ENCODE data around the gene ABCA13. TPM values are rescaled to one million over a fixed set of nuclear protein-coding genes. Genes with fewer than 3 reads are reported as not detected.

ABCA13 gene
- total RNA-seq, 1 donor from 2014 or later: 0.35 TPM

DNA sequence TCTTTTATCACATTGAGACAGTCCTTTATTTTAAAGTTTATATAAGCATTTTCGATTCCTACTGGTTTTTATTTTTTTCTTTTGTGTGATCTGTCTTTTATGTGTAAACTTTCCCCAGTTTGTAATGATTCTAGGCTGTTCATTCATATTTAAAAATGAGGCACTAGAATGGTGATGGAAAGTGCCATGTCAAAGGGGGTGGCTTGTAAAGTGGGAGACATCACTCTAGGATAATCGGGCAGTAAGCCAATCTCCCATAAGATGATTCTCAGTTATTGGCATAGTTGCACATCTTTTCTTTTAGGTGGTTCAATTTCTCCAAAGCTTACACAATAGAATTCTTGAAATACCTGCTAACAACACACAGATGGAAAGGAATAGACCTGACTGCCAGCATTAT, 90.4 kb downstream of the ABCA13 start:
- Histone ChIP-seq H3K36me3 (no peaks in the 10 kb centered on the region), H3K4me1 (no peaks in the 10 kb centered on the region), H3K9me3 (no peaks in the 10 kb centered on the region), H3K4me3 (no peak overlapping the region), H3K27me3 (no peaks in the 10 kb centered on the region), H3K27ac (no peak overlapping the region)
- intact Hi-C loops (cut with DNase I): no loop called here
- no peak for DNase-seq
- ATAC-seq: no peak
- TF ChIP-seq, protein P1, sequence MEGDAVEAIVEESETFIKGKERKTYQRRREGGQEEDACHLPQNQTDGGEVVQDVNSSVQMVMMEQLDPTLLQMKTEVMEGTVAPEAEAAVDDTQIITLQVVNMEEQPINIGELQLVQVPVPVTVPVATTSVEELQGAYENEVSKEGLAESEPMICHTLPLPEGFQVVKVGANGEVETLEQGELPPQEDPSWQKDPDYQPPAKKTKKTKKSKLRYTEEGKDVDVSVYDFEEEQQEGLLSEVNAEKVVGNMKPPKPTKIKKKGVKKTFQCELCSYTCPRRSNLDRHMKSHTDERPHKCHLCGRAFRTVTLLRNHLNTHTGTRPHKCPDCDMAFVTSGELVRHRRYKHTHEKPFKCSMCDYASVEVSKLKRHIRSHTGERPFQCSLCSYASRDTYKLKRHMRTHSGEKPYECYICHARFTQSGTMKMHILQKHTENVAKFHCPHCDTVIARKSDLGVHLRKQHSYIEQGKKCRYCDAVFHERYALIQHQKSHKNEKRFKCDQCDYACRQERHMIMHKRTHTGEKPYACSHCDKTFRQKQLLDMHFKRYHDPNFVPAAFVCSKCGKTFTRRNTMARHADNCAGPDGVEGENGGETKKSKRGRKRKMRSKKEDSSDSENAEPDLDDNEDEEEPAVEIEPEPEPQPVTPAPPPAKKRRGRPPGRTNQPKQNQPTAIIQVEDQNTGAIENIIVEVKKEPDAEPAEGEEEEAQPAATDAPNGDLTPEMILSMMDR (IDR thresholded peaks at IDR 0.05): no peak

DNA sequence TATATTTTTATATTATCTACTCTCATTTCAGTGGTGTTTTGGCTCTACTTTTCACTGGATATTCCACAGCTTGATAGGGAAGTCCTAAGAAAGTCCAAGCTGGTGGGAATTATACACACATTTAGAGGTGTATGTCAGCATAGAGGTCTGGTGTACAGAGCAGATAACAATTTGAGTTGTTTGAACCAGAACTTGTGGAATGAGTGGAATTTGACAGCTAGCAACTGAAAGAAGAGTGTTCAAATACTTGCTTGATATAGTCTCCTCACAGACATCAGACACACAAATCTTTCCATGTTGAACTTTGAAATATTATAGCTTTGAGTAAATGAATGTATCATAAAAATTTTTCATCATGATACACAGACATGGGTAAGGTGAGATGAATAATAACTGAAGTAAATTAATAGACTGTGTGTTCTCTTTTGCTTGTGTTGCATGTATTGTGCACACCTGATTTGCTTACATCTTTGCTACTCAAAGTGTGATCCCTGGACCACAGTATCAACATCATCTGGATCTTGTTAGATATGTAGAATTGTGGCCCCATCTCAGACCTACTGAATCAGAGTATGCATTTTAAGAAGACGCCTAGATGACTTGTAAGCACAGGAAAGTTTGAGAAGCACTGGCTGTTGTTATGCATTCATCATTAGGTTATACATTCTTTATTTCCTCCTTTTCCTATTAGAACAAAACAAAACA, 91.5 kb downstream of the ABCA13 start:
- Histone ChIP-seq H3K4me1 (no peaks in the 10 kb centered on the region), H3K36me3 (no peaks in the 10 kb centered on the region), H3K9me3 (no peaks in the 10 kb centered on the region), H3K4me3 (no peak overlapping the region), H3K27ac (no peak overlapping the region), H3K27me3 (no peaks in the 10 kb centered on the region)
- DNase-seq (no peak), ATAC-seq (no peak)
- intact Hi-C loops (cut with DNase I): no loop called here
- TF ChIP-seq, protein P1 (IDR thresholded peaks at IDR 0.05): no peak

- no peak overlapping the region for H3K27ac ChIP-seq
Observed at GRCh38 chr7:48263311-48263650, 92.0 kb downstream of the ABCA13 start.

GRCh38 chr7:48269066-48269465, 97.8 kb downstream of the ABCA13 start:
- no peaks in the 10 kb centered on the region for H3K4me1 ChIP-seq
- no peaks in the 10 kb centered on the region for H3K27me3 ChIP-seq
- H3K4me3 ChIP-seq: no peak overlapping the region
- intact Hi-C loops (cut with DNase I): no loop called here
- TF ChIP-seq, protein P1 (IDR thresholded peaks at IDR 0.05): no peak
- DNase-seq (no peak), ATAC-seq (no peak)
- H3K27ac ChIP-seq: no peak overlapping the region
- no peaks in the 10 kb centered on the region for H3K9me3 ChIP-seq
- no peaks in the 10 kb centered on the region for H3K36me3 ChIP-seq

More at GRCh38 chr7:48263311-48263650, 92.0 kb downstream of the ABCA13 start:
- Histone ChIP-seq H3K4me1 (no peaks in the 10 kb centered on the region), H3K36me3 (no peaks in the 10 kb centered on the region), H3K27me3 (no peaks in the 10 kb centered on the region), H3K4me3 (no peak overlapping the region), H3K9me3 (no peaks in the 10 kb centered on the region)
- DNase-seq (no peak), ATAC-seq (no peak)
- intact Hi-C loops (cut with DNase I): no loop called here
- TF ChIP-seq, protein P1 (IDR thresholded peaks at IDR 0.05): no peak

DNA sequence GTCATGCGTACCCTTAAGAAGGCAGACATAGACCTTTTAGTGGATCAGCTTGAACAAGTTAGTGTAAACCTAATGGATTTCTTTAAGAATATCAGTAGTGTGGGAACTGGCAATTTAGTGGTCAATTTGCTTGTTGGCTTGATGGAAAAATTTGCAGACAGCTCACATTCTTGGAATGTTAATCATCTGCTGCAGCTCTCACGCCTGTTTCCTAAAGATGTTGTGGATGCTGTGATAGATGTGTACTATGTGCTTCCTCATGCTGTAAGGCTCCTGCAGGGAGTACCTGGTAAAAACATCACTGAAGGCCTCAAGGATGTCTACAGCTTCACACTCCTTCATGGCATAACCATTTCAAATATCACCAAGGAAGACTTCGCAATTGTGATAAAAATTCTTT, 103.4 kb downstream of the ABCA13 start:
- intact Hi-C loops (cut with DNase I): no loop called here
- no peak for ATAC-seq
- Histone ChIP-seq H3K9me3 (no peaks in the 10 kb centered on the region), H3K27ac (no peak overlapping the region), H3K36me3 (no peaks in the 10 kb centered on the region), H3K4me1 (no peaks in the 10 kb centered on the region), H3K27me3 (no peaks in the 10 kb centered on the region), H3K4me3 (no peak overlapping the region)
- TF ChIP-seq, protein P1 (IDR thresholded peaks at IDR 0.05): no peak
- no peak for DNase-seq

DNA sequence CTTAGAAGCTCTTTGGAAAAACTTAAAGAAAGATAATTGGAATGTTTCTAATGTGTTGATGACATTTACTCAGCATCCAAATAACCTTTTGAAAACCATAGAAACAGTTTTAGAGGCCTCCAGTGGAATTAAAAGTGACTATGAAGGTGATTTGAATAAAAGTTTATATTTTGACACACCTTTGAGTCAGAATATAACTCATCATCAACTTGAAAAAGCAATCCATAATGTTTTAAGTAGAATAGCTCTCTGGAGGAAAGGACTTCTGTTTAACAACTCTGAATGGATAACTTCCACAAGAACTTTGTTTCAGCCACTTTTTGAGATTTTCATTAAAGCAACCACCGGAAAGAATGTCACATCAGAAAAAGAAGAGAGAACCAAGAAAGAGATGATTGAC, 108.2 kb downstream of the ABCA13 start:
- intact Hi-C loops (cut with DNase I): no loop called here
- no peaks in the 10 kb centered on the region for H3K9me3 ChIP-seq
- no peak overlapping the region for H3K4me3 ChIP-seq
- no peaks in the 10 kb centered on the region for H3K27me3 ChIP-seq
- H3K27ac ChIP-seq: no peak overlapping the region
- H3K4me1 ChIP-seq: no peaks in the 10 kb centered on the region
- ATAC-seq (no peak), DNase-seq (no peak)
- H3K36me3 ChIP-seq: no peaks in the 10 kb centered on the region
- TF ChIP-seq, protein P1 (IDR thresholded peaks at IDR 0.05): no peak
